D721Med (cell line): ENCODE results near the gene ABCA13.
A peak's percentile ranks its signal among the peaks of the same experiment; 100 is the strongest.

Experiments
- DNase-seq: peaks from one replicate; pipeline ENCODE4 v3.0.0; 2011; ENCODE audit warnings: low spot score; ENCODE audit not compliant: insufficient read length
- FAIRE-seq: peaks from 2 replicates; lab custom pipeline; 2011; peaks lifted over from hg19 to GRCh38; lab: Jason Lieb, UNC
- TF ChIP-seq, protein P1 (sequence below): IDR thresholded peaks from 2 replicates; pipeline ENCODE4 v1.5.1; 2012; ENCODE audit warnings: mild to moderate bottlenecking, control low read depth; ENCODE audit not compliant: insufficient read depth; ENCODE audit errors: missing control alignments

ABCA13 gene

DNA sequence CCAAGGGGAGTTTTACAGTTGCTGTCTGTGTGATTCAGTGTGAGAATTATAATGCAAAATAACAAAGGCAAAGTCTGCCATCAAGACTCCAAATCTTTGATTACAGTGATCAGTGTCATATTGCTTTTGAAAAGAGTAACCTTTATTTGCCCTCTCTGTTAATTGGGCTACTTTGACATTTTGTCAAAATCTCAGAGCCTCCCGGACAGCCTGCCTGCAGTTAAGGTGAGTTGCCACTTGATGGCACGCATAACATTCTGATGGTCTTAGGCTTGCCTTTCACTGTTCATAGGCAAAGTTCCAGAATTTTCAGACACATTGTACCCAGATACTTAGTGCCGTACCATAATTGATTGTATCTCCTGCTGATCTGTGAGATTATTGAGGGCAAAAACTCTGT, 253.5 kb downstream of the ABCA13 start:
- DNase-seq (no peak), FAIRE-seq (peak; percentile 16)
- TF ChIP-seq, protein P1, sequence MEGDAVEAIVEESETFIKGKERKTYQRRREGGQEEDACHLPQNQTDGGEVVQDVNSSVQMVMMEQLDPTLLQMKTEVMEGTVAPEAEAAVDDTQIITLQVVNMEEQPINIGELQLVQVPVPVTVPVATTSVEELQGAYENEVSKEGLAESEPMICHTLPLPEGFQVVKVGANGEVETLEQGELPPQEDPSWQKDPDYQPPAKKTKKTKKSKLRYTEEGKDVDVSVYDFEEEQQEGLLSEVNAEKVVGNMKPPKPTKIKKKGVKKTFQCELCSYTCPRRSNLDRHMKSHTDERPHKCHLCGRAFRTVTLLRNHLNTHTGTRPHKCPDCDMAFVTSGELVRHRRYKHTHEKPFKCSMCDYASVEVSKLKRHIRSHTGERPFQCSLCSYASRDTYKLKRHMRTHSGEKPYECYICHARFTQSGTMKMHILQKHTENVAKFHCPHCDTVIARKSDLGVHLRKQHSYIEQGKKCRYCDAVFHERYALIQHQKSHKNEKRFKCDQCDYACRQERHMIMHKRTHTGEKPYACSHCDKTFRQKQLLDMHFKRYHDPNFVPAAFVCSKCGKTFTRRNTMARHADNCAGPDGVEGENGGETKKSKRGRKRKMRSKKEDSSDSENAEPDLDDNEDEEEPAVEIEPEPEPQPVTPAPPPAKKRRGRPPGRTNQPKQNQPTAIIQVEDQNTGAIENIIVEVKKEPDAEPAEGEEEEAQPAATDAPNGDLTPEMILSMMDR, result peak; percentile 36

DNA sequence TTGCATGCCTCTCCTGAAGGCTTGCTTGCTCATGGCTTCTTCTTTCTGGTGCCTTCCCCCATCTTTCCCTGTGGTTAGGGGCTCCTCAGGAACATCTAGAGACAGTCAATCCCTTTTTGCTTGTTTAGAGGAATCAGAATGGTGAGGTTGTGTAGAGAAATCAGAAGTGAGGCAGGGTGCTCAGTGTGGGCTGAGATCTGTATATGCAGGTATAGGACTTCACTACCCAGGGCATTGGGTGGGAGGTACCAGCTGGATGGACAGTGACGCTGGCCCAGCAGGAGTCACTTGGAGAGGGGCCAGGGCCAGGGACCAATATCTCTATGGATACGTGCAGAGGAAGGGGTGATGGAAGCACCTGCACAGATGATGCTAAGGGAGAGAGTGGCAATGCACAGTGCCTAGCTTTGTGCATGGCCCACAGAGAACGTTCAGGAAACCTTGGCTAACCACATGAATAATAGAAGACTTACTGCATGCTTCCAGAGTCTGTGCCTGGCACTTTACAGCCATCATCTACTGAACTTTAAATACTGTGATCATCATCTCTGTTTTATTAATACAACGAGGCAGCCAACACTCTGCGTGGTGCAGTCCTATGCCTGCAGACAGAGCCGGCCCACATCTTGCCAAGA, 255.2 kb downstream of the ABCA13 start:
- no peak for DNase-seq
- no peak for FAIRE-seq

DNA sequence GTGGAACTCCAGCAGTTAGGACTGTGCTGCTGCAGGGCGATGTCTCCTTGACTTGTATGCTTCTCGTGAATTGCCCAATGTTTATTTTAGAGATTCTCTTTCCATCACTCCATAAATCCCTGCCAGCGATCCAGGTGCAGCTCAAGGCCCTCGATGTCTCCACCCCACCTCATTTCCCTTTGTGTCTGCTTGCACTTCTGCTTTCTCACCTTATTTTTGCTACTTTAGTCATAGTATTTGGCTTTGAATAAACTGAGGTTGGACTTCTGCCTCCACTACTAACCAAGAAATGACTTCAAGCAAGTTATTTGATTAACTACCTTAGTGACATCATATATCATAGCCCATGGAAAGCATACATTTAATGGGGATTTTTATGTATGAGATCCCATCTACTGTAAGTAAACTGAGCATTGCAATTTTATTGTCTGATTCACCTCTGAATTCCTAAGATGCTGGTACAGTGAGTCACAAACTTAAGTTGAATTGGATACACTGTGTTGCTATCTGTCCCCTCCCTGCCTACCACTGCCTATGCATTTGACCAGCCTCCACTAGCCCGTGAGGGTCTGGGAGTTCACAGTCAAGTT, 255.8 kb downstream of the ABCA13 start:
- TF ChIP-seq, protein P1, result no peak
- FAIRE-seq, result no peak
- no peak for DNase-seq

More for the DNA sequence above, 255.2 kb downstream of the ABCA13 start:
- TF ChIP-seq, protein P1, result no peak

DNA sequence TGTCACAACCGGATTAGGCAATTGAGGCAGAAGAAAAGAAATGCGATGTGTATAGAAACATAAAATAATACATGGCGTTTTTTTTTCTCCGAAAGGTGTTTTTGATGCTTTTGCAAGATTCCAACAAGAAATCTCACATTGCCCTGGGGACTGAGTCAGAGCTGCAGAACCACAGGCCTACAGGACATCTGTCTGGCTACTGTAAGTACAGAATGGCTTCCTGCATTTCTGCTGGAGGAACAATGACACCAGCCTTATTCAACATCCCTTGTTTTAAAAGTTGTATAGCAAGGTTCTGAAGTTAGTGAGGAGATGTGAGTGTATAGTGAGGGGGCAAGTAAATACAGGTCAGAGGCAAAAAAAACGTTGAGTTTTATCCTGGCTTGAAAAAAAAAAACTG, 256.4 kb downstream of the ABCA13 start:
- TF ChIP-seq, protein P1, result no peak
- DNase-seq (no peak), FAIRE-seq (no peak)

DNA sequence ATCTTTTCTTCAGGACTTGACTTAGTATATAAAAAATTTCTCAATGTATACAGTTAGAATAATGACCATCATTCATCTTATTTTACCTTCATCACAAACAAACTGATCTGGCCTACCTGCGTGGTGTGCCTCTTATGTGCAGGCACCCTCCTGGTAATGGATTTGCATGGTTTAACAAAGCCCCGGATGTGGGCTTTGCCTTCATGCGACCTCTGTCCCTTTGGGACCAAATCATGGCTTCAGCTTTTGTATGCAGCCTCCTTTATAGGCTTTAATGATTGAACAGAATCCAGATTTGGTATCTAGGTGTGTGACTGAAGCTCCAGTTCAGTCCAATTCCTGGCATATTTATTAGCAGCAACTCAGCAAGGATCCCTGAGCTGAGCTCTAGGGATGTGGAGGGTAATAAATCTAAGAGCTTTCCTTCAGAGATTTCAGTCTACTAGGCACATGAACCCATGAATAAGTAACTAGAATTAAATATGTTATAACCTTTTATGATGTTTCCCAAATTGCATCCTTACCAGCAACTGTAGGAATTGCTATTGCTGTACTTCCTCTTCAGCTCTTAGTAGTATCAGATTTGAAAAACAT, 256.9 kb downstream of the ABCA13 start:
- DNase-seq (no peak), FAIRE-seq (no peak)
- TF ChIP-seq, protein P1, result no peak

DNA sequence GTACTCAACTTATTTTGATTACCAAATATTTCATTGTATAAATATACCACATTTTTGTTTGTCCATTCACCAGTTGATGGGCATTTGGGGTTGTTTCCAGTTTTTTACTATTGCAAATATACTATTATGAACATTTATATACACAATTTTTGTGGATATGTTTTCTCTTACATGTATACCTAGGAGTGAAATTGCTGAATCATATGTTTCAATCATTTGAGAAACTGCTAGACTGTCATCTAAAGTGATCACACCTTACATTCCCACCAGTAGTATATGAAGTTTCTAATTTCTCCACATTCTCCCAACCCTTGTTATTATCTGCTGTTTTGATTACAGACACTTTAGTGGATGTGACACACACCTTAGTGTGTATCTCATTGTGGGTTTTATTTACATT, 257.9 kb downstream of the ABCA13 start:
- DNase-seq (no peak), FAIRE-seq (no peak)
- TF ChIP-seq, protein P1, result no peak

DNA sequence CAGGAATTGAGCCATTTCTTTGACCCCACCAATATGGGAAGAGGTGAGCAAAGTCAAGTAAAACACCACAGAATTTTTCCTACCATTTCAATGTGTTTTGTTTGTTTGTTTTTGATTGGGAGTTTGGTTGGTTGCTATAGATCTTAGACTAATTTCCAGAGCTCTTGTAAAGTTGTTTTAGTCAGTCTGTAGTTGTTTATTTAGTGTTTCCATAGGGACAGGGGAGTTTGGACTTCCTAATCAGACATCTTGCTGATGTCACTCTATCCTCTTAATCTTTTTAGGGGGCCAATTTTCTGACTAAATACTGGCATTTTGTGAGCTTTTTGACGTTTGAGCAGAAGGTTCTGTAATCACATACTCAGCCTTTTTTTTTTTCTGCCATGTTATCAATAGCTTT, 266.9 kb downstream of the ABCA13 start:
- FAIRE-seq (no peak), DNase-seq (no peak)
- TF ChIP-seq, protein P1, result no peak
